ENCODE results near the gene HEXIM2. TPM values are rescaled to one million over a fixed set of nuclear protein-coding genes. Genes with fewer than 3 reads are reported as not detected.

HEXIM2 gene
- total RNA-seq, result 10.0 and 10.9 TPM in 2 replicates

- H3K9me3 ChIP-seq (ENCODE audit: low read depth, low read length), result no peaks in the 10 kb centered on the region
- TF ChIP-seq CTCF (IDR thresholded peaks at IDR 0.05; ENCODE audit: extremely low read depth, low read depth, low read length), result no peak
- H3K27ac ChIP-seq (ENCODE audit: low read depth, low read length), result peak within 1 kb of the TSS; percentile 99
- H4K20me1 ChIP-seq (ENCODE audit: insufficient read depth, low read length), result no peaks in the 10 kb centered on the region
- peak; percentile 99 for DNase-seq (ENCODE audit: insufficient read length, low spot score, missing footprints)
- peak within 1 kb of the TSS; percentile 96 for H3K4me3 ChIP-seq (ENCODE audit: insufficient read depth, low read length)
- H3K4me2 ChIP-seq (ENCODE audit: insufficient read depth, low read length), result peak within 1 kb of the TSS; percentile 86
- peaks cover 47% of the 10 kb centered on the region for H3K79me2 ChIP-seq (ENCODE audit: insufficient read depth, low read length)
- no peaks in the 10 kb centered on the region for H3K27me3 ChIP-seq (ENCODE audit: insufficient read depth, low read length)
- H3K4me1 ChIP-seq (ENCODE audit: insufficient read depth, low read length), result peaks cover 33% of the 10 kb centered on the region
- H3K36me3 ChIP-seq (ENCODE audit: insufficient read depth, low read length), result no peaks in the 10 kb centered on the region
- peak within 1 kb of the TSS; percentile 95 for H2AFZ ChIP-seq (ENCODE audit: low read length)
These were observed at the start of gene HEXIM2 for GRCh38 chr17:45161288-45162024. Gene HEXIM2, plus strand, starts transcription at chr17:45161875. Its CDS starts 919 bp downstream, at chr17:45162794.

GRCh38 chr17:45112559-45113423 is 48.9 kb upstream of the HEXIM2 start:
- H4K20me1 ChIP-seq (ENCODE audit: insufficient read depth, low read length), result peaks cover 5% of the 10 kb centered on the region
- H3K27me3 ChIP-seq (ENCODE audit: insufficient read depth, low read length), result no peaks in the 10 kb centered on the region
- H2AFZ ChIP-seq (ENCODE audit: low read length), result no peak overlapping the region
- H3K4me2 ChIP-seq (ENCODE audit: insufficient read depth, low read length), result no peak overlapping the region
- H3K9me3 ChIP-seq (ENCODE audit: low read depth, low read length), result no peaks in the 10 kb centered on the region
- H3K4me1 ChIP-seq (ENCODE audit: insufficient read depth, low read length), result no peaks in the 10 kb centered on the region
- no peak for TF ChIP-seq CTCF (IDR thresholded peaks at IDR 0.05; ENCODE audit: extremely low read depth, low read depth, low read length)
- H3K4me3 ChIP-seq (ENCODE audit: insufficient read depth, low read length), result no peak overlapping the region
- DNase-seq (ENCODE audit: insufficient read length, low spot score, missing footprints), result peak; percentile 67
- peaks cover 8% of the 10 kb centered on the region for H3K36me3 ChIP-seq (ENCODE audit: insufficient read depth, low read length)
- no peak overlapping the region for H3K27ac ChIP-seq (ENCODE audit: low read depth, low read length)
- no peaks in the 10 kb centered on the region for H3K79me2 ChIP-seq (ENCODE audit: insufficient read depth, low read length)

- Histone ChIP-seq H4K20me1 (ENCODE audit: insufficient read depth, low read length) (peaks cover 5% of the 10 kb centered on the region), H3K36me3 (ENCODE audit: insufficient read depth, low read length) (peaks cover 3% of the 10 kb centered on the region), H3K27me3 (ENCODE audit: insufficient read depth, low read length) (no peaks in the 10 kb centered on the region), H3K4me3 (ENCODE audit: insufficient read depth, low read length) (no peak overlapping the region), H2AFZ (ENCODE audit: low read length) (no peak overlapping the region), H3K9me3 (ENCODE audit: low read depth, low read length) (no peaks in the 10 kb centered on the region), H3K4me1 (ENCODE audit: insufficient read depth, low read length) (no peaks in the 10 kb centered on the region), H3K27ac (ENCODE audit: low read depth, low read length) (no peak overlapping the region), H3K4me2 (ENCODE audit: insufficient read depth, low read length) (no peak overlapping the region), H3K79me2 (ENCODE audit: insufficient read depth, low read length) (no peaks in the 10 kb centered on the region)
- peak; percentile 59 for DNase-seq (ENCODE audit: insufficient read length, low spot score, missing footprints)
- TF ChIP-seq CTCF (IDR thresholded peaks at IDR 0.05; ENCODE audit: extremely low read depth, low read depth, low read length), result no peak
These were observed 48.3 kb upstream of the HEXIM2 start for GRCh38 chr17:45113424-45113754.
